GM19372 (cell line): Measurements from ENCODE around the gene DUOXA1.
"Not testable (repeated sequence)": the region's sequence is repeated elsewhere in the genome, so short reads cannot be mapped to it uniquely, and the experiment has no call there.

Experiments
- ATAC-seq: cut with Tn5 transposase; IDR thresholded peaks from one replicate; pipeline ENCODE4 v1.9.1; 2021; ENCODE audit warnings: mild to moderate bottlenecking, low read depth, moderate library complexity; ENCODE audit not compliant: unreplicated experiment

Gene DUOXA1

DNA sequence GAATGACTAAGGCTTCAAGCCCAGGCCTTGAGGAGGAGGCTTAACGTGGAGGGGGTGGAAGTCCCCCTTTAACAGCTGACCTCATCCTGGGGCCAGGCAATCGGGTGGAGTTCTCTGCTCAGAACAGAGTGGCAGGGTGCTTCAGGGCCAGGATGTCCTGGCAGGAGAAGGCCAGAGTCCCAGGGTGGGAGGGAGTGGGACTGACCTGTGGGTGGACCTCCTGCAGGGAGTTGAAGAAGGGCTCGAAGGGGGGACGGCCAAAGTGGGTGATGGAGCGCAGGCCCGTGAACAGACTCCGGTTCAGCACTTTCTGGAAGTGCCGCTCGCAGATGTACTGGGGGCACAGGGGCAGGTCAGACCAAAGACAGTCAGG is 35.3 kb downstream of the DUOXA1 start:
- no peak for ATAC-seq

DNA sequence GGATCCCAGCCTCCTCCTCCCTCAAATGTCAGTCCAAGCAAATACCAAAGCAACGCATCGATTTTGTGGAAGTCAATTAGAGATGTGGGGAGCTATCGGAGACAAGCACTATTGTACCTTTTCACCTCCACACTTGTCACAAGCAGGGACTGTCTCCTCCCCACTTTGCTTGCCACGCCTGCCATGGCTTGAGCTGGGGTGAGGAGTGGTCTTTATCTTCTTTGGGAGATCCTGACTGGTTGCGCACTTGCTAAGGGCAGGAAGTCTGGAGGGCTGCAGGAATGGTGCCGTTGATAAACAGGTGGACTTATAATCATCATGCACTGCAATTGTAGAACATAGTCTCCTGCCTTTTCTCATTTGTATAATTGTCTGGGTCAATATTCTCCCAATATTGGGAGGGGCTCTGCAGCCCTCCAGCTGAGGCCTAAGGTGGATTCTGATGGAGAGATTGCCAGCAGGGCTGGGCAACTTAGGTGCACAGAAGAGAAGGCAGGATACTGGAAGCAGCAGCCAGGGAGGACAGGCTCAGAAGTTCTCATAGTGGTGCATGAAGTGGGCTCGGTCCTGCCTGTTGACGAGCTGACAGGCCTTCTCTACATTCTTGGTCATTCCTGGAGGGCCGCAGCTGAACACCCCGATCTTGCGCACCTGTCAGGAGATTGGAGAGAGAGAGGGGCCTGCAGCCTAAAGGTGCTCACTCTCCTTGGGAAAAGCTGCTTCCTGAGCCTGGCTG is 35.9 kb downstream of the DUOXA1 start:
- no peak for ATAC-seq

DNA sequence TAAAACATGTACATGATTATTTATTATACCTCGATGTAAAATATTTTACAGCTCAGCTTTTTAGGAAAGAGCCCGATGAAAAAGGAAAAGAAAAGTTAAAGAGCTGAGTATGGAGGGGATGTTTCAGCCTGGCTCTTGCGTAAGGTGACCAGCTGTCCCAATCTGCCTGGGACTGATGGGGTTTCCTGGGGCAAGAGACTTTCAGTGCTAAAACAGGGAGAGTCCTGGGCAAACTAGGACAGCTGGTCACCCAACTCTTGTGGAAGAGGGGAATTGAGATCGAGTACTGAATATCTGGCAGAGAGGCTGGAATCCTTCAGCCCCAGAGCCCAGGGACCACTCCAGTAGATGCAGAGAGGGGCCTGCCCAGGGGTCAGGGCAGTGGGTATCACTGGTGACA is 36.7 kb downstream of the DUOXA1 start:
- ATAC-seq = no peak

DNA sequence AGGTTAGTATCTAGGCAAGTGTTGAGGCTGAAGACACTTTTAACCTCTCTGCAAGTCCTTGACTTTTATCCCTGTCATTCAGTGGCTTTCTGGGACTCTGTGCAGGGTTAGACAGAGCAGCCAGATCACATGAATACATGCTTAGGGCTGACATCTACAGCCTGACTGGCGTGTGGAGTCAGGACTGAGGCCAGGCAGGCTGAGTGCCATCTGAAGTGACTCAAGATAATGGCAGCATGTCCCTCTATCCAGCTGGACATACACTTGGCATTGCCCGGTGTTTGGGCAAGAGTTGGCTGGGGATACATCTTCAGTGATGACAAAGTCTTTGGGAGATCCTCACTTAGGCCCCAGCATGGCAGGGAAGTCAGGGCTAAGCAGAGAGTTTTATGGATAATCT is 38.1 kb downstream of the DUOXA1 start:
- no peak for ATAC-seq

DNA sequence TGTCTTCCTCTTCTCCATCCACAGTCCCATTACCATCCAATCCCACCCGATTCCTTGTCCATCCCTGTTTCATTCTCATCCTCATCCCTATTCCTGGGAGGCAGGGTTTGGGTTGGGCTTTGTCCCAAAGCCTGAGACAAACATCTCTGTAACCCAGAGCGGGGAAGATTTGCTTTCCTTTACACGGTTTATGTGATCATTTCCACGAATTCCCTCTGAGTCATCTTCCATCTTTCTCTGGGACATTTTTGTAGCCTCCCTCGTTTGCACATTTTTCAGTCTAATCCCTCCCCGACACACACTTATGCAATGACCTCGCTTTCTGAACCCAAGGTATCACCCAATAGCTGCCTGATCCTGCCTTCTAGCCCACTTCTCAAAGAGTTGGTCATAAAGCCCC is 38.5 kb downstream of the DUOXA1 start:
- no peak for ATAC-seq

DNA sequence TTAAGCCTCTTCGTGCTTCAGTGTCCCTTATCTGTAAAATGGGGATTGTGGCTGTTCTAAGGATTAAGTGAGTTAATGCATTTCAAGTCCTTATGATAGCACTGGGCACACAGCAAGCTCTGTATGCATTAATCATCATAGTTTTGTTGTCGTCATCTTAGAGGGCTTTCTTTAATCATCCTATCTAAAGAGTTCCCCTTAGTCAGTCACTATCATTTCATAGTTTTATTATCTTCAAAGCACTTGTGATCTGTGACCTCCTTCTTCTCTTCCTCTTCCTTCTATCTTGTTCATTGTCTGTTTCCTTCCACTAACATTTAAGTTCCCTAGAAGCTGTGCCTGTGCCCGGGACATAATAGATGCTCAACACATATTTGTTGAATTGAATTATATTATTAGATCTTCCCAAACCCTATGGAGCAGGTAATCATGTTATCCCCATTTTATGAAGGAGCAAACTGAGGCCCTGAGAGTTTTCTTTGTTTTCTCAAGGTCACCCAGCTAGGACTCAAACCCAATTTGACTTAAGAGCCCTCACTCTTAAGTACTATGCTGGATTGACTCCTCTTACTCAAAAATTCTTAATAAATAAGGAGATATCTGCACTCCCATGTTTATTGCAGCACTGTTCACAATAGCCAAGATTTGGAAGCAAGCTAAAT is 39.8 kb downstream of the DUOXA1 start:
- no peak for ATAC-seq

DNA sequence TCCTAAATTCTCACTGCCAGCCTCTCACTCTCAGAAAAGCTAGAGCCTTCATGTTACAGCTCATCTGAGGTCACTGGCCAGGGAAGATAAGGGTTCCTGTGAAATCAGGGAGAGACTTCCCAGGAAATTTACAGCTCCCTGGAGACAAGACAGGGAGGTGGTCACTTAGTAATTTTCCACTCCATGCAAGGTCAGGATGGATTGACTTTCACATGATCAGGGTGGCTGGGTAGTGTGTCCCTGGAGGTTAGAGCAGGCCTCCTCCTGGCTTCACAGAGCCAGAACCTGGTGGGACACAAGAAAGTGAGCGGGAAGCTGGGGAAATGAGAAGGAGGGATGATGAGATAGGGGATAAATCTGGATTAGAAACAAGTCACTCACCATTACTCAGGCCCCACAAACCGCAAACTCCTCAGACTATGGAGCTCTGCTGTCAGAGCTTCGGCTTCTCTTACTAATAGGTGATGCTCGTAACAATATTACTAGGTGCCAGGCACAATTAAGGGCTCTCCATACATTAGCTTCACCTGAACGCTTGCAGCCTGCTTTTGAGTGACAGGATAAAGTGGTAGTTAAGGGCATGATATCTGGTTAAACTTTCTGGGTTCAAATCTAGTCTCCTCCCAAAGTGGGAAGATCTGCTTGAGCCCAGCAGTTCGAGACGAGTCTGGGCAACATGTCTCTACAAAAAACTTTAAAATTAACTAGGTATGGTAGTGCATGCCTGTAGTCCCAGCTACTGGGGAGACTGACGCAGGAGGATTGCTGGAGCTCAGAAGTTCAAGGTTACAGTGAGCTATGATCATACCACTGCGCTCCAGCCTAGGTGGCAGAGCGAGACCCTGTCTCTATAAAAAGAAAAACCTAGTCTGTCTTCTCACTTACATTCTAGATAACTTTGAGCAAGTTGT is 40.6 kb downstream of the DUOXA1 start:
- ATAC-seq = no peak

DNA sequence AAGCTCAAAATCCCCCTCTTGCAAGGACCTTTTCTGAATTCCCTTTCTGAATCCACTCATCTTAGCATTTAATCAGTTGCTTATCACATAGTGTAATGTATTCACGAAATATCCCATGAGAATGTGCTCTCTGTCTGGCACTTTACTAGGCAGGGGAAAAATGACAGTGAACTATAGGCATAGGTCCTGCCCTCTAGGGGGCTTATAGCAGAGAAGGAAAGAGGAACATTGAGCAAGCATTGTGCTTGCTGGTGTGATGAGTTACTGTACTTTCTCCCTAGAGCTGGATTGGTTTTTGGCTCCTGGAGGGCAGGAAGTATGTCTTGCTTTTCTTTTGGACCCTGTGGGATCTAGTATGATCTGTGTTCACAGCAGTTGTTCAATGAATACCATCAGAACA is 42.2 kb downstream of the DUOXA1 start:
- ATAC-seq = no peak

DNA sequence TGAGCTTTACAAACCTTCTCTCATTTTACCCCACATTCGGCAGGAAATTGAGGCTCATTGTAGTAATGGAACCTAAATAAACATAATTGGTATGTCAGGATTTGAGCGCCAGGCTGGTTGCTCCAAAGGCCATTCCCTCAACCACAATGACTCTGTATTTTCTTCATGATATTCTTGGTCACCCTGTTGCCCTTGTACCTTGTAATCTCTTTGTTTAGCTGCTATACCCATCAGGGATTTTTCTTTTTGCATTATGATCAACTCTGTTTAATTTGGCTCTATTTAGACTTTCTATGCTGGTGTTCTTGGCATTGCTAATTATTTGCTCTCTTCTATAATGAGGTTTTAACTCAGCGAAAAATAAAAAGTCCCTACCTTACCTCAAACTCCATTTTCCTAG is 45.5 kb downstream of the DUOXA1 start:
- no peak for ATAC-seq

DNA sequence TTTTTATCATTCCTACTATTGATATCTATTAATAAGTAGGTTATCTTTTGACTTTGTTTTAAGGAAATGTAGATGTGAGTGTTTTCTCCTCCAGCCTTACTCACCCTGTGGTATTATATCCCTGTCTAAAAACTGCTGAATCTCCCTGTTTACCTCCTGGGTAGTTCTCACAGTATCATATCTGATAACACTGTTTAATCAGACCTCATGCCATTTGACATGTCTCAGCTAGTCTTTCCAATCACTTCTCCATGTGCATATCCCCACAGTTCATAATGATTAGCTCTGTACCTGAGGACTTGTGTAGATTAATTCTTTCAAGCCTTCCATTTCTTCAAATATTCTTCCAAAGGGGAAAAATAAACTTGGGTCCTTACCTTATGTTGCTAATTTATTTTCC is 46.5 kb downstream of the DUOXA1 start:
- ATAC-seq = no peak

DNA sequence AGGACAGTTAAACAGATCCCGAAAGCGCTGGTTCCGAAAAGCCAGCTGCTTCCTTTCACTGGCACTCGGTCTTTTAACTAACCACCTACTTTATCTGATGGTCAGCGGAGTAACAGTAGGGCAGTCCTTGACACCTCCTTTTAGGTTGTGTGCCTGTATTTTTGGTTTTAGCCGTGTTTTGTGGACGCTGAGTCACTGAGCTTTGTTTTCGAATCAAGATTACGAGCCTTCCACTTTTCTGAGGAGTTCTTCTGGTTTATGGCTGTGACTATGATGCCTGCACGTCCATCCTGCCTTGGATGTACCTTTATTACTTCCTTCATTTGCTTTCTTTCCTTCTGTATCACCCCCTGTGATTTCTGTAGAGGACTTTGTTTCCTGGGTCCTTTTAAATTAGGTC is 47.3 kb downstream of the DUOXA1 start:
- ATAC-seq = not testable (repeated sequence)

DNA sequence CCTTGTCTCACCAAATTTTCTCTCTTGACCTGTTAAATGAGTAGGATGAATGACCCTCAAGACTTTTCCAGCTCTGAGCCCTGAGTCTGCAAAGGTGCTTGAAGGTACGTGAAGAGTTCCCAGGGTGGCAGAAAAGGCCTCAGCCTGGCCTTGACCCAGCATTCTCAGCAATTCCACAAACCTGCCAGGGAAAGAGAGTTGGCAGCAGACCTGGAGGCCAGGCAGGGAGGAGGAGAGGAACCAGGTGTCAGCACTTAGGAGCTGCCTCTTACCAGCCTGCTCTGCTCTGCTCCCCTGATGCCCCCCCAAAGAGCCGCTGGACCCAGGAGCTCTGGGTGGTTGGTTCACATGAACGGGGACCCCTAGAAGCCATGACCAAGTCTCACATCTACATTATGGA is 49.1 kb downstream of the DUOXA1 start:
- not testable (repeated sequence) for ATAC-seq

DNA sequence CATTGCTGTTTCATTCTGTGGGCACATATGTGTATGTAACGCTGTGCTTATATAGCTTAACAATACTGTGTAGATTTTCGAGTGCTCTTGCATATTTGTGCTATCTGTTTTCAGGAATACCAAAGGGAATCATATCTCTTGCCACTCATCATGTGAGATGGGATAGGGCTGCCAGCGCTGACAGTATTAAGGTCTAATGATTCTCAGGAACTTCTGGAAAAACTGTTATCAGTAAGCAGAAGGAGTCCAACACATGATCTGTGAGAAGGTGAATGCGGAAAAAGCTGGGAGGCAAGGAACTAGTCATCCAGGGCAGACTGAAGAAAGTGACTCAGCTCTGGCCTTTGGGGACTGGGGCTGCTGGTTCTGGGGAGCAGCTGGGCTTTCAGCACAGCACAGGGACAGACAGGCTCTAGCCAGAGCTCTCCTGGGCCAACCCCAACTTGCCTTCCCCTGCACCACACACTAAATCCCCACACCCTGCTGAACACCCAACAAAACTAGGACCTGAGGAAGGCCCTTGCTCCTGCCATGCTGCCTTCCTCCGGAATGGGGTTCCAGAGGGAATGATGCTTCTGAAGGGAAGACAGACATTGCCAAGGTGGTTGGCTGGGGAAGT is 49.9 kb downstream of the DUOXA1 start:
- ATAC-seq = not testable (repeated sequence)

DNA sequence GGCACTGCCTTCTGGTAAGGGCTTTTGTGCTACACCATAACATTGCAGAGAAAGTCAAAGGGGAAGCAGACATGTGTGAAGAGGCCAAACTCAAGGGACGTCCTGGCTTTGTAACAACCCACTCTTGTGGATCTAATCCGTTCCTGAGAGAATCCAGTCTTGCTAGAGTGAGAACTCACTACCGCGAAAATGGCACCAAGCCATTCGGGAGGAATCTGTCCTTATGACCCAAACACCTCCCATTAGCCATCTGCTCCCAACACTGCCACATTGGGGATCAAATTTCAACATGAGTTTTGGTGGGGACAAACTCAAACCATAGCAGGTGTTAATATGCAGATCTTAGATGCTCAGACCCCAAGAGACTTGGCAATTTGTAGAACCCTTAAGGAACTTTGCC is 50.5 kb downstream of the DUOXA1 start:
- ATAC-seq = not testable (repeated sequence)

DNA sequence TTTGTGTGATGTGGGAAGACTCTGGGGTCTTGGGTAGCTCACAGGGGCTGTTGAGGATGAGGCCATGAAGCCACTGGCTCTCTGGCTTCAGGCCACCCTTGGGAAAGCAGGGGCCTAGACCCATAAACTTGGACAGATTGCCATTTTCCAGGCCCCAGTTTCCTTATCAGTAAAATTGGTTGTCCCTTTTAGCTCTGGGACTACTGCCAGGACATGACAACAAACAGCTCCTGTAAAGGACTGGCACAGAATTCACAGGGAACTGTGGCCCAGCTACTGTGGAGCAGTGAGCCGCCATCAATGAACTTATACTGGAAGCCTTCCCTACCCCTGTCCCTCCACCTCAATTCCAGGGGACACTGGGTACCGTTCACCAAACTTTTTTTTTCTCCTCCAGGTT is 52.3 kb downstream of the DUOXA1 start:
- not testable (repeated sequence) for ATAC-seq

DNA sequence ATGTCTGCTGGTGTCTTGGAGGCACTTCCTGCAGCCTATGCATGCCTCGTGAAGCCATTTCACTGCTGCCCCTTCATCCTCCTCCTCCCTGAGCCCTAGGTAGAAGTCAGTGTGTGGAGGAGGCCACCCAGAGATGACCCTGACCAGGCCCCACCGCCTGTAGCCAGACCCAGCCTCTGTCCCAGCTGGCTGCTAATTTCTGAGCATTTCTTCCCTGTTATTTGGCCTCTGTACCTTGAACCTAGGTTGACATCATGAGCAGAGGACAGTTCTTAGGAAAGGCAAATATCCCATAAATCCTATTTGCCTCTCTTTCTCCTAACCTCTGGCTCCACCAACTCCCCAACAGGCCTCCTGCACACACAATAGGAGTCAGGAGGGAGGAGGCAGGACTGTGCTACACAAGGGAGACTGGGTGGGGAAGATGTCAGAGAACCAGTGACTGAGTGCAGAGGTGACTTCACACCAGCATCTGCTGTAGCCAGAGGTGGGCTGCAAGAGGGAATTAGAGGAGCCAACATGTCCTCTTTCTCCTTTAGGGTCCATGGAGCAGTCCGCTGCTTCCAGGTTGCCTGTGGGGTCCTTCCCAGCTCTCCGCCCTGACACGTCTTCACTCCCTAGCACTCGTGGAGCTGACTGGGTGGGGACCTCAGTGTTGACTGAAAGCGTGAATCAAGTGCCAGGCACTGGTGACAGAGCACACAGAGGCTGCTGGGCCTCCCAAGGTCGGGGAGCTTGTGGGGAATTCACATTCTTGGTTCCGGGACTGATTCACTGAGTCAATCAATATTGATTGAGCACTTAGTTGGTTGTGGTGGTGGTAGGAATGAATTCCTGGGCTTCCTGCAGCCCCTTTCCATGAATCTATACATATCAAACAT is 54.0 kb downstream of the DUOXA1 start:
- ATAC-seq = not testable (repeated sequence)

DNA sequence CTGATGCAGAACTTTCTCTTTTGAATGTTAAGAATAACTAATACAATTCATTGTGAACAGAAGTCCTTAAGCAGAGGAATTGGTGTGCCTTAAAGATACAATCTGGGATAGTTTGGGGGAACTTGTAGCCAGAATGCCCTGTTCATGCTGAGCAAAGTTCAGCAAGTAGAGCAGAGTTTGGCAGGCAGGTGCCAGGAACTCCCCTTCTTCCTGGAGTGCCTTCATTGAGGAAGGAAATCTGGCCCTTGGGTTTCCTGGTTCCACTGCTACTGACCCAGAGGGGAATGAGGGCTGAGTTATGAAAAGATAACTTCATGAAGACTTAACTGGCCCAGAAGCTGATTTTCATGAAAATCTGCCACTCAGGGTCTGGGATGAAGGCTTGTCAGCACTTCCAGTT is 56.1 kb downstream of the DUOXA1 start:
- ATAC-seq = not testable (repeated sequence)

DNA sequence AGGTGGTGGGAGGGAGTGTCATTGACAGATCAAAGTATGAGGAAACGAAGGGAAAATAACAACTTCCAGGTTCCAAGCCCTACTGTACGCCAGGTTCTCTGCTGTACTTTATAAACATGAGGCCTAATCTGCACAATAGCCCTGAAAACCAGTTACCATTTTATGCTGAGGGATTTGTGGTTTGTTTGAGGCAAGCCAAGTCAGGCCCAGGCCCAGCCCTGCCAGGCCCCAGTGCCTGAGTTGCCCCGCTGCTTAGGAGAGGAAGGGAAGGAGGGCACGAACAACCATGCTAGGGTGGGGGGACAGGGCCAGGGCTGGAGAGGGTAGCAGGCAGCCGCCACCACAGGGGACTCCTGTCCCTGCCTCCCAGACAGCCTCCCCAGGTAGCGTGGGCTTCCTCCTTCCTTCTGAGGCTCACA is 59.7 kb downstream of the DUOXA1 start:
- ATAC-seq = not testable (repeated sequence)
